Transverse colon (tissue), 4 donors: ENCODE results near the gene MORN4.

Experiments used
- CTCF ChIP-seq, 5 experiments: fragments of 200-600 bp in 3 of 5; fragments of 450-650 bp in 2 of 5; sonication (generic) in 3 of 5; IDR thresholded peaks; 1 replicate in 2 of 5; 2 replicates in 3 of 5; pipeline ENCODE4 v1.5.1; 2016 to 2017; ENCODE audit warnings: antibody characterized with exemption in 5 of 5, inconsistent platforms in 3 of 5, mild to moderate bottlenecking in 2 of 5, moderate library complexity in 1 of 5
- EP300 ChIP-seq: sonication (generic); formaldehyde crosslinking; IDR thresholded peaks from one replicate; pipeline ENCODE4 v1.6.1; 2017; ENCODE audit warnings: antibody characterized with exemption, low read depth
- POLR2A ChIP-seq: fragments of 450-650 bp; IDR thresholded peaks from one replicate; pipeline ENCODE4 v1.6.1; 2016; ENCODE audit warnings: antibody characterized with exemption, mild to moderate bottlenecking, moderate library complexity
- POLR2AphosphoS5 ChIP-seq, 3 donors: sonication (generic); formaldehyde crosslinking; IDR thresholded peaks; one replicate each; pipeline ENCODE4 v1.6.1; 2016; ENCODE audit warnings: antibody characterized with exemption in 3 of 3

DNA sequence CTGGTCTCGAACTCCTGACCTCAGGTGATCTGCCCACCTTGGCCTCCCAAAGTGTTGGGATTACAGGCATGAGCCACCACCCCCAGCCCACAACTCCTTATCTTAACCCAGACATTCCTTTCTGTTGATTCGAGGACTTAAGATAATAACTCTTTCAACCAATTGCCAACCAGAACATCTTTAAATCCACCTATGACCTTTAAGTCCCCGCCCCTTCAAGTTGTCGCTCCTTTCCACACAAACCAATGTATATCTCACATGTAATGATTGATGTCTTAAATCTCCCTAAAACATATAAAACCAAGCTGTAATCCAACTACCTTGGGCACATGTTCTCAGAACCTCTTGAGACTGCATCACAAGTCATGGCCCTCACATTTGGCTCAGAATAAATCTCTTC, 68.5 kb downstream of the MORN4 start:
- TF ChIP-seq CTCF (IDR thresholded peaks at IDR 0.05) = no peak
- no peak for TF ChIP-seq POLR2A
- no peak for TF ChIP-seq EP300
- no peak for TF ChIP-seq POLR2AphosphoS5 (IDR thresholded peaks at IDR 0.05)
